IPS DF 4.7 (cell line): Measurements from ENCODE around the gene POLR2E.

ENCODE experiments used
- DNase-seq: peaks from one replicate; pipeline ENCODE4 v3.0.0-alpha.2; 2013; ENCODE audit warnings: low spot score; ENCODE audit errors: extremely low read depth

The POLR2E gene

DNA sequence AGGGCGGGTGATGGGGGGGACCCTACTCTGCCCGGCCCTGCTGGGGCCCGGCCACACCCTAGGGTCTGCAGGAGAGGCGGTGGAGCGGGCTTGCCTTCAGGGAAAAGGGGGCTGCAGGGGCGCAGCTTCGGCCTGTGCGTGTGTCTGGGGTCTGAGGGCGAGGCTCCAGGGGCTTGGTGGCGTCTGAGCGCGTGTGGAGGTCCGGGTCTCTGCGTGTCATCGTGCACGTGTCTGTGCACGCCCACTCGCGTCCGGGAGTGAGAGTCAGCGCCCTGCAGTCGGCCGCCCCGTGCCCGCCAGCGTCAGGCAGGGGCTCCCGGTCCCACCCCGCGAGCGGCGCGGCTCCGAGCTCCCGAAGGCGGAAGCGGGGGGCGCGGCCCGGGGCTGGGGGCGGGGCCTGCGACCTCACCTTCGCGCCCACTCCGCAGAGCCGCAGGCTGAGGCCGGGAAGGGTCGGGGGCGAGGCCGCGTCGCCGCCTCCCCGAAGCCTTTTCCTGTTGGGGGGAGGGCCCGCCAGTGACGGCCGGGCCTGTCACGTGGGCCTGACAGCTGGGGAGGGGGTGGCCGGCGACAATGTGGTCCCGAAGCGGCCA, 28.3 kb downstream of the POLR2E start, which contains the start of gene ARHGAP45:
TSS of gene ARHGAP45 (plus strand) at position 420 of the 593 bp plus-strand sequence. CDS start 239 bp downstream, outside the sequence.
- DNase-seq = no peak

DNA sequence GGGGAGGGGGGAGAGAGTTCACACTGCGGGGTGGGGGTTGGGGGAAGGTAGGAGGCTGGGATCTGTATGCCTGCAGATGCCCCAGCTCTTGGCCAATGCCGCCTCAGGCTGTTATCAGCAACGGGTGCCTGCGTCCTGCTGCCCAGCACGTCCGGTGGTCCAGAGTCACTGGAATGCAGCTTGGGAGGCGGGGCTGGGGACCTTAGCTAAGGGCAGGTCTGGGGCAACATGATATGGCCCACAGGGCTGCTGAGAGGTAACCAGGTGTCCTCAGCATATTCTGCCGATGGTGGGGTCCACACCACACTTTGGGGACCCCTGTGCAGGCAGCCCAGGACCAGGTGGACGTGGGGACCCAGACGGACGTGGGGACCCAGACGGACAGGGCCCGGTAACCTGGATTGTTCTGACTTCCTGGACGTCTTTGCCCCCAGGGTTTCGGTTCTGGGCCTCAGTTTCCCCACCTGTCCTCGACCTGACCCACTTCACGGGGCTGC, 28.9 kb downstream of the POLR2E start:
- DNase-seq = no peak

DNA sequence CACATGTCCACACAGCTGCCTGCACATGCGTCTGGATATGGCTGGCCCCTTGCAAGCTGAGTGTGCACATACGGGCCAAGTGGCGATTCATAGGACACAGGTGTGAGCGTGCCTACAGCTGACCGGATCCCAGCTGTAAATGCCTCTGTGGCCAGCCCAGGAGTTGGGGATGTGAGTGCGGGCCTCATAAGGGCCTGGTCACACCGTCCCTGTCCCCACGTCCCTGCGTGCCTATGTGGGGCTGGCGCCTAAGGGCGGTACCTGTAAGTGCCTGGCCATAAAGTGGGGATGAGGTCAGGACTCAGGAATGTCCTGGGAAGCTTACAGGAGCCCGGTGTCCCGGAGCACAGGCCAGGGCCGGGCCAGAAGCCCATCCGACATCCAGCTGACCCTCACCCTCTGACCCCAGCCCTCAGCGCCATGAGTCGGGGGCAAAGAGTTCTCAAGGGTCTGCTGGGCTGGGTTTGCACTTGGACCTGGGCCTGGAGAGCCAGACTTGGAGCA, 29.5 kb downstream of the POLR2E start:
- DNase-seq = no peak

DNA sequence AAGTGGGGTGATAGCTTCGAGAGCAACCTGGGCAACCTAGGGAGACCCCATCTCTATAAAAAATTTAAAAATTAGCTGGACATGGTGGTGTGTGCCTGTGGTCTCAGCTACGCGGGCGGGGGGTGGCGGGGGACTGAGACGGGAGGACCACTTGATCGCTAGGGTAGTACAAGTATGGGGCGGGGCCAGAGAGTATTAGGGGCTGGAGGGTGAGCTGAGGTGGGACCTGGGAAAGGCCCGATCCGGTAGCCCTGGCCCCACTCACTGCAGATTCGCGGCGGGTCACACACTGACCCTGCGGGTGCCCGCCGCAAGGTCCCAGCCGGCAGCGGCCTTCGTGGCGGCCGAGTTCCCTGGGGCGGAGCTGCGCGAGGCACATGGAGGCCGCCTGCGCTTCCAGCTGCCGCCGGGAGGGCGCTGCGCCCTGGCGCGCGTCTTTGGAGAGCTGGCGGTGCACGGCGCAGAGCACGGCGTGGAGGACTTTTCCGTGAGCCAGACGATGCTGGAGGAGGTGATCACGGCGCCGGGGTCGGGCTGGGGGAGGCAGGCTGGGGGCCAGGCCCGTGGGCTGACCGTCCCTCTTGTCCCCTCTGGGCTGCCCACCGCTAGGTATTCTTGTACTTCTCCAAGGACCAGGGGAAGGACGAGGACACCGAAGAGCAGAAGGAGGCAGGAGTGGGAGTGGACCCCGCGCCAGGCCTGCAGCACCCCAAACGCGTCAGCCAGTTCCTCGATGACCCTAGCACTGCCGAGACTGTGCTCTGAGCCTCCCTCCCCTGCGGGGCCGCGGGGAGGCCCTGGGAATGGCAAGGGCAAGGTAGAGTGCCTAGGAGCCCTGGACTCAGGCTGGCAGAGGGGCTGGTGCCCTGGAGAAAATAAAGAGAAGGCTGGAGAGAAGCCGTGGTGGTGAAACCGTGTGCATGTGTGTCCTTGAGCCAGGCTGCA, 30.2 kb downstream of the POLR2E start:
- DNase-seq = no peak

DNA sequence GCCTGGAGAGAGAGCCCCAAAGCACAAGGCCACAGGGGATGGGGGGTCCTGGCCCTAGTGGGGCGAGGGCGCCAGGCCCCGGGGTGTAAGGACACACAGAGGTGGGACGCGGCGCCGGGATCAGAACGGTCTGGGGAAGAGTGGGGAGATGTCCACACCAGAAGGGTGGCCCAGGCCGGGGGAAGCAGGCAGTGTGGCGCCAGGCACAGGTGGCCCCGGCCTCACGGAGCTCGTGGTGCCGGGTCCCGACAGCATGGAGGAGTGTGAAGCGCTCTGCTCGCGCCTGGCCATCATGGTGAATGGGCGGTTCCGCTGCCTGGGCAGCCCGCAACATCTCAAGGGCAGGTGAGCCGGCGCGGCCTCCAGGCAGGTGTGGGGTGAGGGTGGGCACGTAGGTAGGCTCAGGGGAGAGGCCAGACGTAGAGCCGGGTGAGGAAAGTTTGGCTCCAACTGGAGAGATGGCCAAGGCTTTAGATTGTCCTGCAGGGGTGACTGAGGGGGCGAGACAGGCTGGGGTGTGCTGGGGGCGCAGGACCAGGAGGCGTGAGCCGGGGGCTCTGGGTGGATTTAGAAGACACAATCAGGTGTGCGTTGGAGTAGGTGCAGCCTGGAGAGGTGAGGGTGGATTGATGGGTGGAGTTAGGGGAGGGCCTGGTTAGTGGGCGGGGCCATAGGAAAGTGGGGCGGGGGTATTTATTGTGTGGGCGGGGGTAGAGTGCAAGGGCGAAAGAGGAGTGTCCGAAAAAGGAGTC, 31.1 kb downstream of the POLR2E start:
- no peak for DNase-seq

DNA sequence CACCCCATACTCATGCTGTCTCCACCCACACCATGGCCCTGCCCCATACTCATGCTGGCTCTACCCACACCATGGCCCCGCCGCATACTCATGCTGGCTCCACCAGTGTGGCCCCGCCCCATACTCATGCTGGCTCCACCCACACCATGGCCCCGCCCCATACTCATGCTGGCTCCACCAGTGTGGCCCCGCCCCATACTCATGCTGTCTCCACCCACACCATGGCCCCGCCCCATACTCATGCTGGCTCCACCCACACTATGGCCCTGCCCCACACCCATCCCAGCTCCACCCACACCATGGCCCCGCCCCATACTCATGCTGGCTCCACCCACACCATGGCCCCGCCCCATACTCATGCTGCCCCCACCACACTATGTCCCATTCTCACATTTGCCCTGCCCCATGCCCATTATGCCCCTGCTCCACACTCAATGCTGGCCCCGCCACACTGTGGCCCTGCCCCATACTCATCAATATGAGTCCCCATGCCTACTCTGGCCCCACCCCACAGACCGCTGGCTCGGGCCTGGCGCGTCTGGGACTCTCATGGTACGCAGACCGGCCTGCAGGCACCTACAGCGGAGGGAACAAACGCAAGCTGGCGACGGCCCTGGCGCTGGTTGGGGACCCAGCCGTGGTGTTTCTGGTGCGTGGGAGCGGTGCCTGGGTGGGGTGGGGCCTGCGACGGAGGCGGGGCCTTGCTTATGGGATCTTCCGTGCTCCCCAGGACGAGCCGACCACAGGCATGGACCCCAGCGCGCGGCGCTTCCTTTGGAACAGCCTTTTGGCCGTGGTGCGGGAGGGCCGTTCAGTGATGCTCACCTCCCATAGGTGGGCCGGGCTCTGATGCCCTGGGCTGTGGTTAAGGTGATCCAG, 31.9 kb downstream of the POLR2E start:
- no peak for DNase-seq

DNA sequence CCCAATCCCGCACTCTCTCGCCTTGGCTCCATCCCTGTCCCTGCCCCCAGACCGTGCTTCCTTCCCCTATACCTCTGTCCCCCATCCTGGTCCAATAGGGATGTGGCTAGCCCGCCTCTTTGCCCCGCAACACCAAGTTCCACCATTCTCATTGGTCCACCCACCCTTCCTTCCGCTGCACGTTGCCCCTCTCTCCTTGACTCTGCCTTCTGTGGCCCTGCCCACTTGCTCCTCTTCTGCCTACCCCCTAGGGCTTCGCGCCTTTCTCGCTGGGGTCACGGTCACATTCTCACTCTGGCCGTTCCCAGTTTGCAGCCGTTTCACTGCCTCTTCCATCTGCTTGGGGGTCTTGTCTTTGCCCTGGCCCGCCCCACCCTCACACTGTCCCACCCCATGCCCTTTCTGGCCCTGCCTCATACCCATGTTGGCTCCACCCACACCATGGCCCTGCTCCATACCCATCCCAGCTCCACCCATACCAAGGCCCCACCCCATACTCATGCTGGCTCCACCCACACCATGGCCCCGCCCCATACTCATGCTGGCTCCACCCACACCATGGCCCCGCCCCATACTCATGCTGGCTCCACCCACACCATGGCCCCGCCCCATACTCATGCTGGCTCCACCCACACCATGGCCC, 32.7 kb downstream of the POLR2E start:
- DNase-seq = no peak

DNA sequence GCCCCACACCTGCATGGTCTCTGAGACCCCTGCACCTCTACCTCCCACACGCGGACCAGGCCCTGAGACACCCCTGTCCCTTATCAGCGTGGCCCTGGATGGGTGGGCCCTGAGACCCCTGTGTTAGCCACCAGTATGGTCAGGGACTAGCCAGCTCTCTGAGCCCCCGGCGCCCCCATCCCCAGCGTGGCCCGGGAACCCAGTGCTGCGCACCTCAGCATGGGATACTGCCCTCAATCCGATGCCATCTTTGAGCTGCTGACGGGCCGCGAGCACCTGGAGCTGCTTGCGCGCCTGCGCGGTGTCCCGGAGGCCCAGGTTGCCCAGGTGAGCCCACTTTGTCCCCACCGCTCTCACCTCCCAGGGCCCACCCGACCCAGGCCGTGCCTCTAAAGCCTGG, 33.2 kb downstream of the POLR2E start:
- DNase-seq = no peak

DNA sequence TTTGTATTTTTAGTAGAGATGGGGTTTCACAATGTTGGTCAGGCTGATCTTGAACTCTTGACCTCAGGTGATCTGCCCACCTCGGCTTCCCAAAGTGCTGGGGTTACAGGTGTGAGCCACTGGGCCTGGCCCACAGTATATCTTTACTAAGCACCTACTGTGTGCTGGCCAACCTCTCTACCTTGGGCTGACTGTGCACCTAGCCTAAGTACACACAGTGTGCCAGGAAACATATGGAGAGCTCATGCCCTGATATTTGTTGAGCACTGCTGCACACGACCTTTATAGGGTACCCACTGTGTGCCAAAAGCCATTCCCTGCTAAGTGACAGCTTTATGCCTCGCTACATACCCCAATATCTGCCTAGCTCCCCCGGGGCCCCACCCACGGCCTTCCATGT, 34.5 kb downstream of the POLR2E start:
- no peak for DNase-seq

DNA sequence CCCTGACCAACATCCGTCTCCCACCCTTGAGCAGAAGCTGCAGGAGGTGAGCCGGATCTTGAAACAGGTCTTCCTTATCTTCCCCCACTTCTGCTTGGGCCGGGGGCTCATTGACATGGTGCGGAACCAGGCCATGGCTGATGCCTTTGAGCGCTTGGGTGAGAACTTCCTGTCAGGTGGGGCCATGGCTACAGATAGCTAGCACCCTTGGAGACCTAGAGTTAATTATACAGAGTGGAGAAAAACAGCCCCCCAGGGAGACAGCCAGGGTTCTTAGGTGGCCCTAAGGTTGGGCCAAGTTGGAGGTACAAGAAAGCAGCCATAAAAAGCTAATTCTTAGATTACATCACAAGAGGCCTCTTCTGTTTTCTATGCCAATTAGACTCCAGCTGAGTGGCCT, 37.1 kb downstream of the POLR2E start:
- DNase-seq = no peak

DNA sequence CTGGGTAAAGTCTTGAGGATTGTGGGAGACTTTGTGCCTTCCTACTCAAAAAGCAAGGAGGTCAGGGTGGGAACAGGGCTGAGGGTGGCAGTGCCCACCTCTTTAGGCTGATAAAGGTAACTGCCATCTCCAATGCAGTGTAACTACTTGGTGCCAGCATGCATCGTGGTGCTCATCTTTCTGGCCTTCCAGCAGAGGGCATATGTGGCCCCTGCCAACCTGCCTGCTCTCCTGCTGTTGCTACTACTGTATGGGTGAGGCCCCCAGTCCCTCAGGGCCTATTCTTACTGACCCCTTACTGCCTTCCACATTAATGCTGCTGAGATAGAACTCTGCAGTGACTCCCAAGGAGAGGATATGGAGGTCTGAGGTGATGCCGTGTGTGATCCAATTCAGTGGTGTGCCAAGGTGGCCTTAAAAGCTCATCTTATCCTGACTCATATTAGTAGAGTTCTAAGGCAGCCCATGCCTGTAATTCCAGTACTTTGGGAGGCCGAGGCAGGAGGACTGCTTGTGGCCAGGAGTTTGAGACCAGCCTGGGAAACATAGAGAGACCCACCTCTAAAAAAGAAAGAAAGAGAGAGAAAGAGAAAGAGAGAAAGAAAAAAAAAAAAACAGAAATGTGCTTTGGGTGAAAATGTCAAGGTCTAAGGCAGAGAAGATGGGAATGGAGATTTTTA, 37.9 kb downstream of the POLR2E start:
- no peak for DNase-seq

DNA sequence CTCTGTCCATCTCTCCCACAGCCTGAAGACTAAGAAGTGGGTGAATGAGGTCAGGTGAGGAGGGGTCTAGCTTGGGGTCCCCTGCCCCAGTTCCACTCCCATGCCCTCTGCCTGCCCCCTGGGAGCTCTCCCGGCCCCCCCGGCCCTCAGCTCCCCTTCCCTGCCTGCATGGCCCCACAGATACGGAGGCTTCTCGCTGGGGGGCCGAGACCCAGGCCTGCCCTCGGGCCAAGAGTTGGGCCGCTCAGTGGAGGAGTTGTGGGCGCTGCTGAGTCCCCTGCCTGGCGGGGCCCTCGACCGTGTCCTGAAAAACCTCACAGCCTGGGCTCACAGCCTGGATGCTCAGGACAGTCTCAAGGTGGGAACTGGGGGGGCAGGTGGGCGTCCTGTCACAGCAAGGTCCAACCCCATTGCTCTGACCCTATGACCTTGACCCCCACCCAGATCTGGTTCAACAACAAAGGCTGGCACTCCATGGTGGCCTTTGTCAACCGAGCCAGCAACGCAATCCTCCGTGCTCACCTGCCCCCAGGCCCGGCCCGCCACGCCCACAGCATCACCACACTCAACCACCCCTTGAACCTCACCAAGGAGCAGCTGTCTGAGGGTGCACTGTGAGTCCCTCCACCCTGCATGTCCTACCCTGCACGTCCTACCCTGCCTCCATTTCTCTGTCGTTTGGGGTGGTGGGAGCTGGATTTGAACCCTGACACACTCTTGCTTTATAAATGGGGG, 39.1 kb downstream of the POLR2E start:
- no peak for DNase-seq

DNA sequence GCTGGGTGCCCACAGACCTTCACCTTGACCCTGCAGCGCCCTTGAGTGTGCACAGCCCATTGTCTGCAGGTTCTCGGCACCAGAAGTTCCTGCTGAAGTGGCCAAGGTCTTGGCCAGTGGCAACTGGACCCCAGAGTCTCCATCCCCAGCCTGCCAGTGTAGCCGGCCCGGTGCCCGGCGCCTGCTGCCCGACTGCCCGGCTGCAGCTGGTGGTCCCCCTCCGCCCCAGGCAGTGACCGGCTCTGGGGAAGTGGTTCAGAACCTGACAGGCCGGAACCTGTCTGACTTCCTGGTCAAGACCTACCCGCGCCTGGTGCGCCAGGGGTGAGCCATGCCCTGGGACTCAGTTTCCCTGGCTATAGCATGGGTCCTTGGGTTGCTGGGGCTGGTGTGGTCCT, 40.1 kb downstream of the POLR2E start:
- no peak for DNase-seq

DNA sequence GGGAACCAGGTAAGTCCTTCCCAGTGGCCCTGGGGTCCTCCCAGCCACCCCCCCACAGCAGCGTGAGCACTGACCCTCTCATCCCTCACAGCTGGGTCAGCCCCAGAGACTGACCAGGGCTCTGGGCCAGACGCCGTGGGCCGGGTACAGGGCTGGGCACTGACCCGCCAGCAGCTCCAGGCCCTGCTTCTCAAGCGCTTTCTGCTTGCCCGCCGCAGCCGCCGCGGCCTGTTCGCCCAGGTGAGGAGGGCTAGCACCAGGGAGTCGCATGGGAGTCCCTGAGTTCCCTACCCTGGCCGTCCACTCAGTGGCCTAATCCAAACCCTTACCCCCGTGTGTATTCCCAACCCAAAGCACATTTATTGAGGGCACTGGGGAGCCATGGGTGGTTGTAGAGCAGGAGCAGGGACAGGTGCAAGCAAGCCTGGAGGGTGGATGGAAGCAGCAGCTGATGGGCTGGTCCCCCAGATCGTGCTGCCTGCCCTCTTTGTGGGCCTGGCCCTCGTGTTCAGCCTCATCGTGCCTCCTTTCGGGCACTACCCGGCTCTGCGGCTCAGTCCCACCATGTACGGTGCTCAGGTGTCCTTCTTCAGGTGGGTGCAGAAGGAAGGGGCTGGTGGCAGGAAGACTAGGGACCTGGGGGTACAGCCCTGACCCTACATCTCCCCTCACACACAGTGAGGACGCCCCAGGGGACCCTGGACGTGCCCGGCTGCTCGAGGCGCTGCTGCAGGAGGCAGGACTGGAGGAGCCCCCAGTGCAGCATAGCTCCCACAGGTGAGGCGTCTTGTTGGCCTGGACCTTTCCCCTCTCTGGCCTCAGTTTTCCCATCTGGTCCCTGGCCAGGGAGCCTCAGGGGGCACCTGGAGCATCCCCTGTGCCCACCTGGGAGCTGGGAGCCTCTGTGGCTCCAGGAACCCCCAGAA, 40.8 kb downstream of the POLR2E start:
- no peak for DNase-seq

DNA sequence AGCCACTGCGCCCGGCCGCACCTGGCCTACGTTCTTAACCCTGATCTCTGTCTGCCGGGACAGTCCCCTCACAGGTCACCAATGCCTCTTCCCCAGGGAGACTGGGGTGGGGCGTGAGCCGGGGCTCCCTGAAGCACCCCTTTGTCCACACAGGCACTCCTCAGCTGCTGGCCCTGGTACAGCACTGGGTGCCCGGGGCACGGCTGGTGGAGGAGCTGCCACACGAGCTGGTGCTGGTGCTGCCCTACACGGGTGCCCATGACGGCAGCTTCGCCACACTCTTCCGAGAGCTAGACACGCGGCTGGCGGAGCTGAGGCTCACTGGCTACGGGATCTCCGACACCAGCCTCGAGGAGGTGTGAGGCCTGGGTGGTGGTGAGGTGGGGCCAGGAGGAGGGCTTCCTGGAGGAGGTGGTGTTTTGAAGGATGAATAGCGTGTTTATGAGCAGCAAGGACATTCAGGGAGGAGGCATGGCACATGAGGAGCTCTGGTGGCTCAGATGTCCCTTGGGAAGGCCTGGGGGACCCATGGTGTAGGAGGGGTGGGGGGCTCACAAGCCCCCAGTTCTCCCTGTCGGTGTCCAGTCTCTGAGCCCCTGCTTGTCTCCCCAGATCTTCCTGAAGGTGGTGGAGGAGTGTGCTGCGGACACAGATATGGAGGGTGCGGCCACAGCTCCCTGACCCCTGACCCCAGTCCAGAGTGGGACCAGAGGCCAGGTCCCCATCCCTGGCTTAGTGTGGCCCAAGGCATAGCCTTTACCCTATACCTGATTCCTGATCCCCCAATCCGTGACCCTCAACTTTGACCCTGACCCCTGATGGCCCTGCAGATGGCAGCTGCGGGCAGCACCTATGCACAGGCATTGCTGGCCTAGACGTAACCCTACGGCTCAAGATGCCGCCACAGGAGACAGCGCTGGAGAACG, 41.7 kb downstream of the POLR2E start:
- DNase-seq = no peak

DNA sequence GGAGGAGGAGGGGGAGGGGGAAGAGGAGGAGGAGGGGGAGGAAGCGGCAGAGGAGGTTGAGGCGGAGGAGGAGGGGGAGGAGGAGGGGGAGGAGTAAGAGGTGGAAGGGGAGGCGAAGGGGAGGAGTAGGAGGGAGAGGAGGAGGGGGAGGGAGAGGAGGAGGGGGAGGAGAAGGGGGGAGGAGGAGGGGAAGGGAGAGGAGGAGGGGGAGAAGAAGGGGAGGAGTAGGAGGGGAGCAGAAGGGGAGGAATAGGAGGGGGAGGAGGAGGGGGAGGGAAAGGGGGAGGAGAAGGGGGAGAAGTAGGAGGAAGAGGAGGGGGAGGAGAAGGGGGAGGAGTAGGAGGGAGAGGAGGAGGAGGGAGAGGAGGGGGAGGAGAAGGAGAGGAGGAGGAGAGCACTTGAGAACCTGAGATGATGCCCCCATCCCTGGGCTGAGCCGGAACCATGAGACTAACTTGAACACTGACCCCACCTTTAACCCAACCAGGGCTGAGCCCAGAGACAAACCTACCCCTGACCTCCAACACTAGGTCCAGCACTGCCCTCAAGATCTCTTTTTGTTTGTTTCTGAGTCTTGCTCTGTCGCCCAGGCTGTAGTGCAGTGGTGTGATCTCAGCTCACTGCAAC, 42.7 kb downstream of the POLR2E start:
- DNase-seq = no peak
